T-helper 2 cell treated with Interferon-gamma antibody and Interleukin-4, amounts not matched to agents 5 μg/mL and 100 μg/mL, for 36 hours (primary cell): ENCODE data around the gene ADAMTS6.

Source experiments
- DNase-seq: peaks from one replicate; pipeline ENCODE4 v3.0.0; 2021; ENCODE audit warnings: low spot score
- H3K27ac Mint-ChIP-seq: one replicate; pipeline ENCODE4 v1.8.0; 2021; ENCODE audit warnings: mild to moderate bottlenecking, mixed read lengths
- H3K27me3 Mint-ChIP-seq: one replicate; pipeline ENCODE4 v1.8.0; 2021; ENCODE audit warnings: low read depth, mixed read lengths
- H3K36me3 Mint-ChIP-seq: one replicate; pipeline ENCODE4 v1.8.0; 2021; ENCODE audit warnings: low read depth, mixed read lengths
- H3K4me1 Mint-ChIP-seq: one replicate; pipeline ENCODE4 v1.8.0; 2021; ENCODE audit warnings: low read depth, mixed read lengths
- H3K4me3 Mint-ChIP-seq: one replicate; pipeline ENCODE4 v1.8.0; 2022; ENCODE audit warnings: mild to moderate bottlenecking, moderate library complexity, mixed read lengths
- H3K9me3 Mint-ChIP-seq: one replicate; pipeline ENCODE4 v1.8.0; 2021; ENCODE audit warnings: mixed read lengths

Gene ADAMTS6

DNA sequence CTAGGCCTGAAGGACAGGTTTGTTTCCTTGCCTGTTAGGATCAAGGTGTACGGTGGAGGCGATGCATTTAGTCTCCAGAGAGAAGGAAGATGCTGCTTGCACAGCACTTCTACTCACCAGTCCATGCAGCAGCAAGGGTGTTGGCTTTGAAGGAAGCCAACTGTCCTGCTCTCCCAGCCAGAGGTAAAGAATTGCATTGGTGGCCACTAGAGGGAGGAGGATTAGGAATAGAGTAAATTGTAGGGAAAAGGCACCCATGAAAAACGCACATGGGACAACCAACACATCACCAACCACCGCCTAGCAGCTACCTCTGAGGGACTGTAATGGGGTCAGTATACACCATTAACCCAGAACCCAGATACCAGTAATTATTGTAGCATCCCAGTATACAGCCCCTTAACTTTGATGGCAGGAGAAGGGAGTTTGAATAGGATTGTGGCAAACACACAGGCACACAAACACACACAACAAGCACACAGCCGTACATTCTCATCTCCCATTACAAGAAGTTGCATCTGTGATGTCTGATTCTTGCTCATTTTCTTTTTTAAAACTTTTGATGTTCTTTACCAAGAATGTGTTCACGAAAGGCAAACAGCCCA is 267.7 kb downstream of the ADAMTS6 start:
- Mint-ChIP-seq H3K4me1 (no peaks in the 10 kb centered on the region), H3K36me3 (no peaks in the 10 kb centered on the region), H3K27ac (no peak overlapping the region), H3K4me3 (no peak overlapping the region), H3K9me3 (no peaks in the 10 kb centered on the region), H3K27me3 (peaks cover 5% of the 10 kb centered on the region)
- no peak for DNase-seq

DNA sequence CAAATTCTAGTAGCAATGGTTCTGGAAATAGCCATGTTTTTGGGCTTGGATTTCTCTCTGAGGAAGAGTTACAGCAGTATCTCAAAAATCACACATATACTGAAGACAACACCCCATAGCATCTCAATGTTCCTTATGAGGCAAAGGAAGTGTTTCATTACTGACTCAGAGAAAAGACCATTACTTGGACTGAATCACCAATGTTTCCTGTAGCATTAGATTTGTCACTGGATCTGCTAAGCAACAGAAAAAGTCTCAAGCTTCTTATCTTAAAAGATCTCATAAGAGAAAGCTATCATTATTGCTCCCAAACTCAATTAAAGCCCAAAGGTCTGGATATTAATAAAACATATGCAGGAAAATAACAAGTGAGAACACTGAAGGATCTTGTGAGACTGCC is 272.4 kb downstream of the ADAMTS6 start:
- H3K27ac Mint-ChIP-seq, result no peak overlapping the region
- no peak overlapping the region for H3K4me3 Mint-ChIP-seq
- no peaks in the 10 kb centered on the region for H3K36me3 Mint-ChIP-seq
- no peak for DNase-seq
- no peaks in the 10 kb centered on the region for H3K4me1 Mint-ChIP-seq
- H3K9me3 Mint-ChIP-seq, result no peaks in the 10 kb centered on the region
- peaks cover 2% of the 10 kb centered on the region for H3K27me3 Mint-ChIP-seq

DNA sequence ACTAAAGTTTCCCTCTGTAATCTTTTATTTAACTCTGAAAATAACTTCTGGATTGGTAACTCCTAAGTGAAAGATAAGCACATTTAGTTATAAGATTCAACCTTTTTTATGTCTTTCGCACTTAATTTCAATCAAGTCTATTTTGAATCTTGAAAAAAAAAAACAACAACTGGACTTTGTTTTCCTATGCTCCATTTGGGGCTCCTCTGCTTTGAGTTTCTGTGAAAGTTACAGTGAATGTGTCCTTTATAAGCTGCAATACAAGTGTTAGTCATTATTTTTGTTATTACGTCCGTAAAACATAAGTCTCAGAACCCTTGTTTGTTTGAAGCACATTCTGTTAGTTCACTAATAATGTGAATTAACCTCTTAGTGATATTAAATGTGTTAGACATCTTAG is 276.8 kb downstream of the ADAMTS6 start:
- no peaks in the 10 kb centered on the region for H3K36me3 Mint-ChIP-seq
- no peaks in the 10 kb centered on the region for H3K4me1 Mint-ChIP-seq
- H3K27me3 Mint-ChIP-seq, result peaks cover 9% of the 10 kb centered on the region
- H3K4me3 Mint-ChIP-seq, result no peak overlapping the region
- no peaks in the 10 kb centered on the region for H3K9me3 Mint-ChIP-seq
- H3K27ac Mint-ChIP-seq, result no peak overlapping the region
- no peak for DNase-seq

DNA sequence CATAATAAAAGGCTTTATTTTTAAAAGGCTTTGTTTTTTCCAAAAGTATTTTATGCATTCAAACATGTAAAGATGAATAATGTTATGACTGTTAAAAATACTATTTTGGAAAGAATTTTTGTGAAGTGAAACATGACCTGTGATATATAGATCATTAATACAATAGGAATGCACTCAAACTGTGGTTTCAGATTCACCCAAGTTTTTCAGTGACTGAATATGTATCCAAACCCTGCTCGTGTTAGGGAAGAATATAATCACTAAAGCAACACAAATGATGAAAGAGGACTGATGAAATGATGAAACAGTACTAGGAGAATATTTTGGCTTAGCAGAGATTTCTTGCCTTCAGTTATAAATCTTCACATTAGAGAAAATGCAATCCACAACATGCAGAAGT is 278.0 kb downstream of the ADAMTS6 start:
- H3K9me3 Mint-ChIP-seq, result no peaks in the 10 kb centered on the region
- H3K27me3 Mint-ChIP-seq, result peaks cover 9% of the 10 kb centered on the region
- H3K27ac Mint-ChIP-seq, result no peak overlapping the region
- H3K36me3 Mint-ChIP-seq, result no peaks in the 10 kb centered on the region
- H3K4me1 Mint-ChIP-seq, result no peaks in the 10 kb centered on the region
- no peak for DNase-seq
- H3K4me3 Mint-ChIP-seq, result no peak overlapping the region

DNA sequence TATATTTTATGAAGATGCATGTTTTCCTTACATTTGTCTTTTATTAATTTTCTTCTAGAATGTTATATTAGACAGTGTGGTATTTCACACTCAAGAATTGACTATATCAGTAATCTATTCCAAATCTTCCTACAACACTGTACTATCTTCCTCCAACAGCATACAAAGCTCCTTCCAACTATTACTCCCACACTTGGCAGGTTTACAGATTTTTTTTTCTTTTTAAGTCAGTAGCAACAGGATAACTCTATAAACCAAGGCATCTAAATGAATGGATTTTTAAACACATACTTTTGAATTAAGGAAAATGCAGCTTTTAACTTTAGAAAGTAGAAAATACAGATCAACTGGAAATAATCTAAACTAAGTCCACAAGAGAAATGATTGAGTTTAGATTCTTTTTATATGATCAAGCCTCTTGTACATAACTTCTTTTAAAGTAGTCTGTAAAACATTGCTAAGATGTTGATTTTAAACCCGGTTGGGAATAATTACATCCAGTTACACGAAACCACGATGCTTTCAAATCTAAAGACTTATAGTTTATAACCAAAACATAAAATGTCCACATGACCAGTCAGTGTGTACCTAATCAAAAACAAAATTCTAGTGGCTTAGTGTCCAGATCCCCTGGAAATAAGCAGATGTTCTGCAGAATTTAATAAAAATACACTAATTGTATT is 281.6 kb downstream of the ADAMTS6 start:
- Mint-ChIP-seq H3K4me1 (no peaks in the 10 kb centered on the region), H3K36me3 (no peaks in the 10 kb centered on the region), H3K9me3 (no peaks in the 10 kb centered on the region), H3K27ac (no peak overlapping the region), H3K4me3 (no peak overlapping the region), H3K27me3 (peaks cover 11% of the 10 kb centered on the region)
- no peak for DNase-seq

DNA sequence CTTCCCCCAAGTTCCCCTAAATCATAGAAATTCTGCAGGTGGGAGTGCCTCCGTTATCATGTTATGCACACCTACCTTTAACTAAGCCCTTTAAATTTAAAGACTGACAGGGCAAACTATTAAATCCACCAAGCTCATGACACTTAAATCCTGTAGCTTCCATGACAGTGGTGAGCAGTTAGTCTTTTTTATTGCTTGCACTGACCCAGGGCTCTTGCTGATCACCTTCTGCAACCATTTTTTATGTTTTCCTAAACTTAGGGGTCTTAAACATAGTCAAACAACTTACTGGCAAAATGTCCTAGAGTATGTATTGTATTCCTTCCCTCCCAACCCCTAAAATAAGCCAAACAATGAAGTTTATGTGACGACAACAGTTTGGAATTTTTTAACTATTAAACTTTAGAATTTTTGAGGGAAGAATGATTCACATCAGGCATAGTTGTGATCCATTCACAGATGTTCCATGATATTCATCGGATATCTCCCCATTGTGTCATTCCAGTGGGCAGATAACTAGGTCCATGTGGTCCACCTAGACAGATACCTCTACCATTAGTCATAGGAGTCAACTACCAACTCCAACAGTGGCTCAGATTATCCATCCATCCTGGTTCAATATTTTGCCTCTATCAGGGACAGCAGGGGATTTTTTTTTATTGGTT is 283.1 kb downstream of the ADAMTS6 start:
- Mint-ChIP-seq H3K27me3 (peaks cover 11% of the 10 kb centered on the region), H3K4me1 (no peaks in the 10 kb centered on the region), H3K36me3 (no peaks in the 10 kb centered on the region), H3K27ac (no peak overlapping the region), H3K9me3 (no peaks in the 10 kb centered on the region), H3K4me3 (no peak overlapping the region)
- DNase-seq, result no peak

DNA sequence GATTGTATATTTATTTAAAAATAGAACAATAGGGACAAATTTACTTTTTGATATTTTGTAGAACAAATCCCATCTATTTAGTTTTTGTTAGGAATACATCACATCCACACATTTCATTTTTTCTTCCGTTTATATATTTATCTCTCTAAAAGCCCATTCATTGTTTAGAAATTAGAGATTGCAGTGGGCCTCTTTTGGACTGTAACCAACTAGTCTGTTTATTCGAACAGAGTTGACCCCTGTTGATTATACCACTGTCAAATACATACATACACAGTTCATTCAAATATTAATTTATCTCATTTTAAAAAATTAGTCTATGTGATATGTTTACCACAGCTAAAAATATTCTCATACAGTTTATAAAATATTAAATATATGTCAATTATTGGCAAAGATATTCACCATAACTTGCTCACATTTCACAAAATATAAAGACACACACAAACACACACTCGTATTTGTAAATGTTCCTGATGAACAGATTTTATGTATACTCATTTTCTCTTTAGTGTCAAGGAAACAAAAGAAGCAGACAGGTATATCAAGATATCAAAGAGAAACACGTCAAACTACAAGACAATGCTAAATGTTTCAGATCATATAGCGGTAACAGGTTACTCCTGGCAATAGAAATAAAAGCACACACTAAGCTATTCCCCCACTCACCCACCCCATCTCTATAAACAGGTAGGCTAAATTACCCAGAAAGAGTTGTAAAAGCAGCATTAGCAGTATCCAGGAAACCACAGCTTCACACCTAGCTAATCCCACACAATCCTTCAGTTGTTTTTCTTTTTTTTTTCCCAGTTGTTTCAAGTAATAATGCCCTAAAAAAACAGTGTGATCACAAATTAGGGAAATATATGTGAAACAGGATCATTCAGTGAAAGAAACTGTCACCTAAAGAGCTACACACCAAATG is 283.9 kb downstream of the ADAMTS6 start:
- no peaks in the 10 kb centered on the region for H3K4me1 Mint-ChIP-seq
- H3K36me3 Mint-ChIP-seq, result no peaks in the 10 kb centered on the region
- DNase-seq, result no peak
- no peak overlapping the region for H3K4me3 Mint-ChIP-seq
- H3K27ac Mint-ChIP-seq, result no peak overlapping the region
- no peaks in the 10 kb centered on the region for H3K9me3 Mint-ChIP-seq
- peaks cover 9% of the 10 kb centered on the region for H3K27me3 Mint-ChIP-seq

DNA sequence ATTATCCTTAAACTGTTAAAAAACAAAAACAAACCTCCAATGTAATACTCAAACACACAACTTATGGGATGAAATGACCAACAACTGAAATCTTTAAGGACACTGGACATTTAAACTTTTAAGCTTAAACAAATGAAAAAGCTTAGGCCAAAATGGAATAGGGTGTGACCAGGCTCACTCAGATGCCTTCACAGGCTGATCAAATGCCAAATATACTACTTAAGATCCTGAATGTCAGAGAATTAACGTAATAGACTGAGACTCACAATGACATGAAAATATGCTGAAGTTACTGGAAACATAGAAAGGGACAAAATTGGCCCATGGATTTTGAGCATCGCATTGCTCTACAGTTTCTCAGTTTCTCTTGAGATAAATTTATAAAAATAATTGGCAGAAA is 286.8 kb downstream of the ADAMTS6 start:
- Mint-ChIP-seq H3K4me3 (no peak overlapping the region), H3K9me3 (no peaks in the 10 kb centered on the region), H3K27ac (no peak overlapping the region), H3K36me3 (no peaks in the 10 kb centered on the region), H3K4me1 (peaks cover 7% of the 10 kb centered on the region), H3K27me3 (peaks cover 3% of the 10 kb centered on the region)
- no peak for DNase-seq

DNA sequence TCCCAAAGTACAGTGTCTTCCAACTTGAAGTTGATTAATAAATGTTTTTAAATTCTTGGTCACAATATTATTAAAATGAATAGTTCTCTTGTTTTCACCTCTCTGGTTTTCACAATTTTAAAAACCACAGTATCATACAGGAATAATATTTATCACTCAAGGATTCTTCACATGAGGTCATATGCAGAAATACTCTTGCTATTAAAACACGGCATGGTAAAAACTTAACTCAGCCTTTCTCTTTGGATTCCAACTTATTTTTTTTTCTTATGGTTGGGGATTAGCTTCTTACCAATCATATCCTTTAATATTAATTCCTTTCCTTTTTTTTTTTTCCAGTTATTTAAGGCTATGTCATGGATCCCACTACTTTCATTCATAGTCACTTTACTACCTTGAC is 289.4 kb downstream of the ADAMTS6 start:
- H3K36me3 Mint-ChIP-seq, result no peaks in the 10 kb centered on the region
- H3K9me3 Mint-ChIP-seq, result no peaks in the 10 kb centered on the region
- peaks cover 7% of the 10 kb centered on the region for H3K4me1 Mint-ChIP-seq
- no peak overlapping the region for H3K4me3 Mint-ChIP-seq
- no peaks in the 10 kb centered on the region for H3K27me3 Mint-ChIP-seq
- DNase-seq, result no peak
- no peak overlapping the region for H3K27ac Mint-ChIP-seq

DNA sequence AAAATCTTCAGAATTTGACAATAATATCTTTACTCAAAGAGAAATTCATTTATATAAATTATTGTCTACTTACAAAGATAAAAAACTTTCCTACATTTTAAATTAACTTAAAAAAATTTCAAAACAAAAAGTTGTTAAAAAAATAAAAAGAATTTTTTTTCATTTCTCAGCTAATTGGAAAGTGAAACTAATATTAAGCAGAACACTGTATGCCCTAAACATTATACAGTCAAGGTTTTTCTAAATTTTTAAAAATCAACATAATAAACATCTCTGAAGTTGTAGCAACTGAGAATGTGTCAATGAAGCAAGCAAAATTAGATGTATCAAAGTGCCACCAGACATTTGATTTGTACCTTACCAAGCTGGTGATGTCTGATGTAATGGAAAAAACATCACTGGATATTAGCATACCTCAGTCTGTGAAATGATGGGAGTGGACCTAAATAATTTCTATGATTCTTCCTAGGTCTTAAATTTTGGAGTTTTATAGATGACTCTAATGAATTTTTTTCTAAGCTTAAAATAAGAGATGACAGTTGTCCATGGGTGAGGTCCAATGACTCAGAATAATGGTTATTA is 290.1 kb downstream of the ADAMTS6 start:
- no peaks in the 10 kb centered on the region for H3K36me3 Mint-ChIP-seq
- peaks cover 7% of the 10 kb centered on the region for H3K4me1 Mint-ChIP-seq
- no peaks in the 10 kb centered on the region for H3K27me3 Mint-ChIP-seq
- DNase-seq, result no peak
- H3K27ac Mint-ChIP-seq, result no peak overlapping the region
- H3K9me3 Mint-ChIP-seq, result no peaks in the 10 kb centered on the region
- H3K4me3 Mint-ChIP-seq, result no peak overlapping the region

DNA sequence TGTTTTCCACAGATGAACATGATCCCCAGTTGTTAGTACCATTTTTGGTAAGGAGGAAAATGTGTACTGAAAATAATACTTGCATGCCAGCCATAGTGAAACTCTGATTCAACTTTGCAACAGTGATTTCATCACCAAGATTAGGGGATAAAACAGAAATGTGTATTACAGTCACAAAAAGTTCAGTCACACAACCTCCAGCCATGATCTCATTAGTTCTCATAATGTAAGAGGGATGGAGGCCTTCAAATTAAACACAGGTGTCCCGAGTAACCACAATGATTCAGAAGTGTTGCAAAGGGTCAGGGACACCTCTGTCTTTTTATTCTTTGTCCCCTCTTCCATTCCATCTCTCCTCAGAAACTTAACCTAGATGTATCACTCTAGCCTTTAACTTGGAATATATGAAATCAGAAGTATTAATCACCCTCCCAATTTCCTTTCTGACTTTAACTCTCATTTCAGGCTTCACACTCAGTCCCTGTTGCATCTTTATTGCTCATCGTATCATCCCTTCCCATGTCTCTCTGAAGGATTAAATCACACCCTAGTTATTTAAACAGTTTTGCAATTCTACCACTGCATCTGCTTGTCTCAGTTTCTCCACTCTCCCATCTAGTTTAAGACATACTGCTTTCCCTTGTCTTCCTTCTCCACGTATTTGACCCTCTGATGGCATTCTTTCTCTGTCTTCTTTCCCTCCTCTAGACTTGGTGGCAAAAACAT is 291.2 kb downstream of the ADAMTS6 start:
- H3K27me3 Mint-ChIP-seq, result no peaks in the 10 kb centered on the region
- H3K27ac Mint-ChIP-seq, result no peak overlapping the region
- H3K36me3 Mint-ChIP-seq, result no peaks in the 10 kb centered on the region
- H3K9me3 Mint-ChIP-seq, result no peaks in the 10 kb centered on the region
- H3K4me1 Mint-ChIP-seq, result peaks cover 7% of the 10 kb centered on the region
- H3K4me3 Mint-ChIP-seq, result no peak overlapping the region
- peak; percentile 18 for DNase-seq

DNA sequence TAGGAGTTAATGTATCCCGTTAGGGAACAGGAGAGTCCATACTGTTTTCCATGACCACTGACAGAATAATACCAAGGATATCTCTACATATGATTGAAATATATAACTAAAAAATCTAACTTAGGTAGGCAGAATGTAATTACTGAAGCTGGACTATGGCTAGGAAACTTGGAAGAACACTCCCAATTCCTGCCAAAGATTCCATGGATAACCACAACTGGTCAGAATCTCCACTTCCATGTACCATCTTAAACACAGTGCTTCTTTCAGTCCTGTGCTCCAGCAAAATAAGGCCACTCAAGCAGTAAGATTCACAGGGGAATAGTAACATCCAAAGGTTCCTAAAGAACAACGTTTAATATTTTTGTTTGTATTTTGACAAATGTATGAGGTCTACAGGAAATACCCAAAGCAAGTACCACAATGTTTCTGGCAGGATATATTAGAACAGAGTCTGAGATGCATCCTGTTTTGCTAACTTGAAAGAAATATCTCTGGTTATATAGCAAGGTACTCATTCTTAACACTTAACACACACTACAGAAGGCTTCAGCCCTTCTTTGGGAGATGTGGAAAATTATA is 295.0 kb downstream of the ADAMTS6 start:
- Mint-ChIP-seq H3K9me3 (no peaks in the 10 kb centered on the region), H3K27ac (no peak overlapping the region), H3K27me3 (no peaks in the 10 kb centered on the region), H3K4me1 (peaks cover 7% of the 10 kb centered on the region), H3K4me3 (no peak overlapping the region), H3K36me3 (no peaks in the 10 kb centered on the region)
- no peak for DNase-seq

DNA sequence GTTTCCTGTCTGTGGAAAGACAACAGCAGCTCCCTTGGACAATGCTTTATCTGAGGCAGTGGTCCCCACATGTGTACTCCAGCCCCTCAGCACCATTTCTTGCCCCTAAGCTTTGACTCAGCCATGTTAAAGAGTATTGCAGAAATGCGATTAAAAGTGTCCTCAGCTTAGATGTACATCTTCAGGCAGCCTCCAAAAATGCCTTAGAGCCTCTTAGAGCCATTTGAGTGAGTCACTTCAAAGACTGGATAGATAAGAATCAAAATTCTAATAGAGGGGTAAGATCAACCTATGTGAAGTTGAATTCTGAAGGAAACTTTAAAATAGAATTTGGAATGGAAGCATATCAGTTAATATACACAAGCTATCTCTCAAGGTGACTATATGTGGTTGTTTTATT is 296.3 kb downstream of the ADAMTS6 start:
- peaks cover 2% of the 10 kb centered on the region for H3K4me1 Mint-ChIP-seq
- no peaks in the 10 kb centered on the region for H3K9me3 Mint-ChIP-seq

More for the DNA sequence above, 296.3 kb downstream of the ADAMTS6 start:
- no peak for DNase-seq
- Mint-ChIP-seq H3K27ac (no peak overlapping the region), H3K27me3 (no peaks in the 10 kb centered on the region), H3K4me3 (no peak overlapping the region), H3K36me3 (no peaks in the 10 kb centered on the region)
